Ishikawa (cell line): Measurements from ENCODE around the gene MSH4.

ENCODE experiments used
- CEBPB ChIP-seq: IDR thresholded peaks from 2 replicates; pipeline ENCODE4 v1.6.1; 2012
- CREB1 ChIP-seq: IDR thresholded peaks from 2 replicates; pipeline ENCODE4 v1.6.1; 2012; ENCODE audit warnings: low read depth
- EGR1 ChIP-seq: IDR thresholded peaks from 2 replicates; pipeline ENCODE4 v1.6.1; 2012
- EP300 ChIP-seq: IDR thresholded peaks from 2 replicates; pipeline ENCODE4 v1.6.1; 2012; ENCODE audit warnings: borderline replicate concordance
- FOXM1 ChIP-seq: IDR thresholded peaks from 2 replicates; pipeline ENCODE4 v1.6.1; 2012; ENCODE audit warnings: low read depth, borderline replicate concordance
- MAX ChIP-seq: IDR thresholded peaks from 2 replicates; pipeline ENCODE4 v1.6.1; 2012
- NFIC ChIP-seq: IDR thresholded peaks from 2 replicates; pipeline ENCODE4 v1.6.1; 2012
- RAD21 ChIP-seq: IDR thresholded peaks from 2 replicates; pipeline ENCODE4 v1.6.1; 2012; ENCODE audit warnings: low read depth
- REST ChIP-seq: IDR thresholded peaks from 2 replicates; pipeline ENCODE4 v1.6.1; 2012; ENCODE audit warnings: low read depth, mild to moderate bottlenecking
- TAF1 ChIP-seq: IDR thresholded peaks from 2 replicates; pipeline ENCODE4 v1.6.1; 2012; ENCODE audit warnings: low read depth, mild to moderate bottlenecking
- TCF12 ChIP-seq: IDR thresholded peaks from 2 replicates; pipeline ENCODE4 v1.6.1; 2012; ENCODE audit warnings: low read depth
- TEAD4 ChIP-seq: IDR thresholded peaks from 2 replicates; pipeline ENCODE4 v1.6.1; 2012
- USF1 ChIP-seq: IDR thresholded peaks from 2 replicates; pipeline ENCODE4 v1.6.1; 2012
- YY1 ChIP-seq: IDR thresholded peaks from 2 replicates; pipeline ENCODE4 v1.6.1; 2012; ENCODE audit warnings: low read depth
- ZBTB7A ChIP-seq: IDR thresholded peaks from 2 replicates; pipeline ENCODE4 v1.6.1; 2012; ENCODE audit warnings: low read depth

MSH4 gene

GRCh38 chr1:75950176-75950575 lies 153.5 kb downstream of the MSH4 start:
- no peak for TF ChIP-seq USF1

- TF ChIP-seq YY1 (no peak), TAF1 (no peak), EGR1 (no peak), MAX (no peak), CEBPB (no peak), USF1 (no peak), ZBTB7A (no peak), REST (no peak), TEAD4 (no peak), TCF12 (no peak)
These were observed 155.3 kb downstream of the MSH4 start for GRCh38 chr1:75952016-75952415.

GRCh38 chr1:75953461-75953860 lies 156.8 kb downstream of the MSH4 start:
- TF ChIP-seq EP300 (no peak), TAF1 (no peak)

GRCh38 chr1:75954586-75954985 lies 157.9 kb downstream of the MSH4 start:
- no peak for TF ChIP-seq NFIC
- no peak for TF ChIP-seq REST
- TF ChIP-seq EP300 = no peak
- no peak for TF ChIP-seq ZBTB7A
- TF ChIP-seq TEAD4 = no peak
- no peak for TF ChIP-seq TAF1
- TF ChIP-seq FOXM1 = no peak
- no peak for TF ChIP-seq MAX
- TF ChIP-seq RAD21 = no peak
- no peak for TF ChIP-seq CREB1
- no peak for TF ChIP-seq TCF12
- TF ChIP-seq YY1 = no peak
- TF ChIP-seq EGR1 = no peak
- no peak for TF ChIP-seq CEBPB
- no peak for TF ChIP-seq USF1
